Gastroesophageal sphincter (tissue), 3 donors: ENCODE measurements around the gene ZNF644.

ENCODE experiments used
- CTCF ChIP-seq, 4 experiments: fragments of 200-600 bp in 2 of 4; fragments of 450-650 bp in 2 of 4; sonication (generic) in 1 of 4; IDR thresholded peaks; one replicate each; pipeline ENCODE4 v1.5.1; 2017 to 2019; ENCODE audit warnings: antibody characterized with exemption in 4 of 4, mild to moderate bottlenecking in 2 of 4, moderate library complexity in 2 of 4
- POLR2AphosphoS5 ChIP-seq: sonication (generic); formaldehyde crosslinking; IDR thresholded peaks from one replicate; pipeline ENCODE4 v1.6.1; 2017; ENCODE audit warnings: antibody characterized with exemption

- TF ChIP-seq CTCF (IDR thresholded peaks at IDR 0.05) = no peak
- no peak for TF ChIP-seq POLR2AphosphoS5
Observed at GRCh38 chr1:90899263-90899662, 122.6 kb downstream of the ZNF644 start.
